GM20431 (cell line): ENCODE data around the gene FASTKD2.

ENCODE experiments used
- in situ Hi-C: fragments of 300-500 bp; cut with MseI, MboI; formaldehyde crosslinking; loops from one replicate; pipeline ENCODE4 v1.15.0; 2020; ENCODE audit warnings: low sequenced_read_pairs; ENCODE audit not compliant: unreplicated experiment

FASTKD2 gene

DNA sequence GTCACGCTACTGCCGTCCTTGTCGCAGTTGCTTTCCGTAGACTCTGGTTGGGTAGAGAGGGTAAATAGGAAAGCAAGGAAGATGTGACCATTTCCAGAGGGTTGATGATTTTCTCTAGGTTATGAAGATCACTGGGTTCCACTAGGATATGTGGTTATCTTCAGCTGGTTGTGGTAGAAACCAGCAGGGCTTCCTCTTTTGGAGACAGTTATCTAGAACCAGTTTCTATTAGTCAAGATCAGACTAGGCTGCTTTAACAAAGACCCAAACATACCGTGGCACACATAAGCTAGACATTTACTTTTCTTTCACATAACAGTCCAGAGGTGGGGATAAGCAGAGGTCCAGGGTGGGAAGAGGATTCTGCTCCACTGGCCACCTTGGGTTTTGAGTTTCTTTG lies 59.6 kb downstream of the FASTKD2 start:
- in situ Hi-C loops = no loop called here

DNA sequence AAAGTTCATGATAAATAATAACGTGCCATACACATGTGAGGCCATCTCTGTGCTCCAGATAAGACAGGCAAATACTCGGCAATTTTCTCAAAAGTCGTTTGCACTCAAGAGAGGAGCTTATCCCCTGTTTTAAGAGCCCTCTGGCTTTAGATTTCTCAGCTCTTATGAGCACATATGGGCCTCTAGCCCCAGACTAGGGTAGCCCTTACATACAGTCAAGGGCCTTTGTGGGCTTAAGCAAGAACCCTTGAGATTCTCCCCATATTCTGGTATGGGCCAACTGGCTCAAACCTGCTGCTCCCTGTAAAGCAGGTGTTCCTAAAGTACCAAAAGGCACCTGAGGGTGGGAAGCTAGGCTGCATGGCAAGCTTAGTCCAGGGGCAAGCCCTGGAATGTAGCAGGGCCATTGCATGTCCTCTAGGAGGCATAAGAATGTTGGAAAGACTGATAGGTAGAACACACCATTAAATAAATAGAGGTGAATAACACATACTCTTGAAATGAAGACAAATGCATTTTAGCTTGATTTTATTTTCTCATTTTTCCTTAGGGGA lies 66.1 kb downstream of the FASTKD2 start:
- in situ Hi-C loops = no loop called here

DNA sequence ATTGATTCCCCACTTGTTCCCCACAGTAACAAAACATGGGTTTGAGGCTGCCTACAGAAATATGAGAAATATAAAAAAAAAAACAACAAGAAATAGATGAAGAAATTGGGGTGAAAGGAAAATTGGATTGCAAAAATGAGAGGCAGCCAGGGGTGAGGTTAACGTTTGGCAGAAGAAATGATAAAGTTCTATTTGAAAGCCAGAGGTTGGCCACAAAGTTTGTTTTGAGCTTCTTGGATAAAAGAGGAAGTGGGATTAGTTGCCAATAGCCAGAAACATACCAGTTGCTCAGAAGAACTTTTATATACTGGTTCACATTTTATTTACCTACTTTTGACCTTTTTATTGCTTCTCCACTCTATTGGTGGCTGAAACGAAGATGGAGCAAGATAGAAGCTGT lies 67.5 kb downstream of the FASTKD2 start:
- in situ Hi-C loops = no loop called here

DNA sequence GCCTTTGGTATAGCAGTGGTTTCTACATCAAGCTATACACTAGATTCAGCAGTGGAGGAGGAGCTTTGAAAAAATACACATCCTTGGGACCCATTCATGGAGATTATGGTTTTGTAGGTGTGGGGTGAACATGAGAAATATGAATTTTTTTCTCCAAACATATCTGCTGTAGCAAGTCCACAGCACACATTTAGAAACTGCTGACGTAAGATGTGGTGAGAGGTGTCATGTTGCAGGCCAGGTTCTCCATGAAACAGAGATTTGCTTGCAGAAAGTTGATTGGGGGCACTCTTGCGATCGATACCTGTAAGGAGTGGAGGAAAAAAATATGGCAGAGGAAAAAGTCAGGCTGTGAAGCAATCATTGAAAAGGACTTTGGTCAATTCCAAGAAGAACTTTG lies 67.9 kb downstream of the FASTKD2 start:
- in situ Hi-C loops = no loop called here

DNA sequence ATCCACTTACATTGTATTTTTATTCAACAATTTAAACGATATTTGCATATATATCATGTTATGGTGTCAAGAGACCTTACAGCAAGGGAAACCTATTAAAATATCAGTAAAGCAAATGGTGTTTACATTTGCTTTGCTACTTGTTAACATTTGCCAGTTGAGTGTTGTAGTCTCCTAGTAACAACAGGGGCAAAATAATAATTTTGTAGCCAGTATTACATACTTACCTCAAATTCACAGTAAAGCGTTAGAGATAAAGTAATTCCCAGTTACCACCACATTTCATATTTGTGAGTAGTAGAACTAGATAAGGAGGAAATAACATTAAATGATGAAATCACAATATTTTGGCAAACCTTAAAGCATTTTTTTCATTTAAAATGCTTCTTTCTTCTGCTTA lies 71.3 kb downstream of the FASTKD2 start:
- in situ Hi-C loops = no loop called here

DNA sequence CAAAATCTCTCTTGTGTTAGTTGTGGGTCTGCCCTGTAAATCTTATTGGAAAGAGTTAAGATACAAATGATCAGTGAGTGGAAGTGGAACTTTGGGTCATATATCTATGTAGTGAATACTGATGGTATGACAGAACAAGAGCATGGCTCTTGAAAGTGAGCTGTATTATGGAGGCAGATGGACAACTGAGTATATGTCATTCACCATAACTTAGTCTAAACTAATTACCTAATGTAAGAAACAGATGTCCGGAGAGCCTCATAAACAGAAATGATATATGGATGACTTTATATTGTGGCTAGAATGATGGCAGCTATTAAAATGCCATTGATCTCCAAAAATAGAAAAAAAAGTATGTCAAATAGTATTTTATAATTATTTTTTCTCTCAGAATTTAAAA lies 72.4 kb downstream of the FASTKD2 start:
- in situ Hi-C loops = no loop called here

DNA sequence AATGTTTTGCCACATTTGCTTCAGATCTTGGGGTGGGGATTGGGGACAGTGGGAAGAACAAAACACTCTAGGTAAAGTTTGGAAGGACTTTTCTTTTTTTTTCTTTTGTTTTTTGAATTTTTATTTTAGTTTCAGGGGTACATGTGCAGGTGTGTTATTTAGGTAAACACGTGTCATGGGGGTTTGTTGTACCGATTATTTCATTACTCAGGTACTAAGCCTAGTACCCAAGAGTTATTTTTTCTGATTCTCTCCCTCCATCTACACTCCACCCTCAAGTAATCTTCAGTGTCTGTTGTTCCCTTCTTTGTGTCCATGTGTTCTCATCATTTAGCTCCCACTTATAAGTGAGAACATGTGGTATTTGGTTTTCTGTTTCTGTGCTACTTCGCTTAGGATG lies 73.3 kb downstream of the FASTKD2 start:
- in situ Hi-C loops = no loop called here

DNA sequence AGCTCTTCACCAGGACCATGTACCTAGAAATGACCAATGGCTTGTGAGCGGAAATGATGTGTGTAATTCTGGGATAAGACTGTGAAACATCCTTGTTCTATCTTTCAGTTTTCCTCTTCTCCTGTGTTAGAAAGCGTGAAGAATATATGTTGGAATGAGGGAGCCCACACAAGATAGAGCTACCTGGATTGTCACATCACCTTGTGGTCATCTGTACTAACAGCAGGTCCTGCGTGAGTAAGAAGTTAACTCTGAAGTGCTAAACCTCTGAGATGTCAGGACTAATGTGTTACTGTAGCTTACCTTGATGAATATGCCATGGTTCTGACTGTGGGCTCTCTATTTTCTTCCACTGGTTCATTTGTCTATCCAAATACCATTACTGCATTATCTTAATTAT lies 75.6 kb downstream of the FASTKD2 start:
- in situ Hi-C loops = no loop called here
